Measurements from ENCODE around the gene CCDC188.

- TF ChIP-seq CTCF (IDR thresholded peaks at IDR 0.05; ENCODE audit: insufficient read depth, low read depth, low read length), result no peak
- no peak for TF ChIP-seq EZH2 (IDR thresholded peaks at IDR 0.05; ENCODE audit: insufficient read depth, low read length)
Observed at GRCh38 chr22:20111689-20112622, 38.9 kb downstream of the CCDC188 start.
